UCSD-AML1 (cell line): Measurements from ENCODE around the gene BCAS1.

Source experiments
- DNase-seq: peaks from one replicate; lab custom pipeline; 2025; ENCODE audit not compliant: unreplicated experiment; lab: John Stamatoyannopoulos, UW

BCAS1 gene, protein sequence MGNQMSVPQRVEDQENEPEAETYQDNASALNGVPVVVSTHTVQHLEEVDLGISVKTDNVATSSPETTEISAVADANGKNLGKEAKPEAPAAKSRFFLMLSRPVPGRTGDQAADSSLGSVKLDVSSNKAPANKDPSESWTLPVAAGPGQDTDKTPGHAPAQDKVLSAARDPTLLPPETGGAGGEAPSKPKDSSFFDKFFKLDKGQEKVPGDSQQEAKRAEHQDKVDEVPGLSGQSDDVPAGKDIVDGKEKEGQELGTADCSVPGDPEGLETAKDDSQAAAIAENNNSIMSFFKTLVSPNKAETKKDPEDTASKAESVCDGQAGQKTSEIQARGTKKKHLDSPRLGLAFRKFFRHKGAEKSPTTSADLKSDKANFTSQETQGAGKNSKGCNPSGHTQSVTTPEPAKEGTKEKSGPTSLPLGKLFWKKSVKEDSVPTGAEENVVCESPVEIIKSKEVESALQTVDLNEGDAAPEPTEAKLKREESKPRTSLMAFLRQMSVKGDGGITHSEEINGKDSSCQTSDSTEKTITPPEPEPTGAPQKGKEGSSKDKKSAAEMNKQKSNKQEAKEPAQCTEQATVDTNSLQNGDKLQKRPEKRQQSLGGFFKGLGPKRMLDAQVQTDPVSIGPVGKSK

DNA sequence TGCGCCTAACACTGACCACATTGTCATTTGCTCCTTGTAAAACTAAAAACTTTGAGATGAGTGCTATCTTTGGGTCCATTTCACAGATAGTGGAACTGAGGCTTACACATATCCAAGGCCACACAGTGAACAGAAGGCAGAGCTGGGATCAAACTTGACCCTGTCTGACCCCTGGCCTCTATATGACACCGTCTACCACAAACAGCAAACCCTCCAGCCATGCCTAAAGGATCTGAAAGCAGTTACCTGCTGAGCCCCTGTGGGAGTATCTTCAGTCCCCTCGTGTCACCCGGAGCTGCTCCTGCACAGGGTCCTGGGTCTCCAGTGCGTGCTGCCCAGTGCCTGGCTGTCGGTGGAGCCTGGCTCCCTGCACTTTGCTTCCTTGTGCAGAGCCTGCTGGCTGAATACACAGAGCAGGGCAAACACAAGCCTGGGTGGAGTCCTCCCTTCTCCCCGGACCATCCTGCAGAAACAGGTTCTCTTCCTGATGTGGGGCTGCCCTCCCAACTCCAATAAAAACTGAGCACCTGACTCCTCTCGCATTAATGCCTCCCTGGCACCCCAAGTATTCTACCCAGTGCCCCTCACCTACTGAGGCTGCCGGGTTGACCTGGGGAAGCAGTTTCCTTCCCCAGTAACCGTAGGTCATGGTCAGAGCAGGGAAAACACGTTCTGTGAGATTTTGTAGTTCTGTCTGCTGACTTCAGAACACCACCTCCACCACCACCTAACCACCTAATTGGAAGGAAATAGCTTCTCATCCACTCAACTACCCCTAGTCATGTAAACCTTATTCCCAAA lies at the start of gene BCAS1:
Gene BCAS1, minus strand, starts transcription at position 408 of the 801 bp plus-strand sequence. CDS start 11,876 bp downstream, outside the sequence.
- no peak for DNase-seq

DNA sequence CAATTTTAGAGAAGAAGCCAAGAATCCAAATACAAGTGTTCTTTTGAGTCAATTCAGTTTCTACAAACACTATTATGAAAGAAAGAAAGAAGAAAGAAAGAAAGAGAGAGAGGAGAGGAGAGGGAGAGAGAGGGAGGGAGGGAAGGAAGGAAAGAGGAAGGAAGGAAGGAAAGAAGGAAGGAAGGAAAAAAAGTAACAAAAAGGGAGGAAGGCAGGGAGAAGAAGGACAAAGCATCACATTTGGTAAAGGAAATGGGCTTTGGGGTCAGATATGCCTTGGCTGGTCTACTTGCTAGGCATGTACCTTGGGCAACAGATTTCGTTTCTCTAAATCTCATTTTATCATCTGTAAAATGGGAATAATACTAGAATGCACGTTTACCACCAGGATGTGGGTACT lies 49.4 kb upstream of the BCAS1 start:
- DNase-seq: no peak

DNA sequence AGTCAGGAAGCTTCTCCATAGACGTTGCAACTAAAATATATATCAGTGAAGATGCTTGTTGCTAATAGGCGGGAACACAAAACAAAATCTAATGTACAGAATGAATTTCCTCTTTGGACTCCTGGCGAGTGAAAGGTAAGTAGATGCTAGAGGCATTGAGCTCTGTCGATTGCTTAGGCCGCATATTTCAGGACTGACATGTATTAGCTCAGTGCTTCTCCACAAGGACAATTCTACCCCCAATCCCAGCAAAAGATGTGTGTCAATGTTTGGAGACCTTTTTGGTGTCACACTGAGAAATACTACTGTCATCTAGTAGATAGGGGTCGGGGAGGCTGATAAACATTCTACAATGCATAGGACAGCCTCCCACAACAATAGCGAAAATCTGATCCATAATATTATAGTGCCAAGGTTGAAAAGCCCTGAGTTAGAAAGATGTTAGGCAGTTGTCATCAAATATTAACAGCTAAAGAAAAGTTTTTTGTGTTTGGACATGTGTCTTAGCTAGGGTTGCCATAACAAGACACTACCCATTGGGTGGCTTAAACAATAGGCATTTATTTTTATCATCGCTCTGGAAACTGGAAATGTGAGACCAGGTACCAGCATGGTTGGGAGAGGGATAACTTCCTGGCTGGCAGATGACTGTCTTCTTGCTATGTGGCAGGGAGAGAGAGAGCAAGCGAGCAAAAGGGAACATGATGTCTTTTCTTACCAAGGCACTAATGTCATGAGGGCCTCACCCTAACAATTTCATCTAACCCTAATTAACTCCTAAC lies 48.0 kb upstream of the BCAS1 start:
- DNase-seq: no peak

DNA sequence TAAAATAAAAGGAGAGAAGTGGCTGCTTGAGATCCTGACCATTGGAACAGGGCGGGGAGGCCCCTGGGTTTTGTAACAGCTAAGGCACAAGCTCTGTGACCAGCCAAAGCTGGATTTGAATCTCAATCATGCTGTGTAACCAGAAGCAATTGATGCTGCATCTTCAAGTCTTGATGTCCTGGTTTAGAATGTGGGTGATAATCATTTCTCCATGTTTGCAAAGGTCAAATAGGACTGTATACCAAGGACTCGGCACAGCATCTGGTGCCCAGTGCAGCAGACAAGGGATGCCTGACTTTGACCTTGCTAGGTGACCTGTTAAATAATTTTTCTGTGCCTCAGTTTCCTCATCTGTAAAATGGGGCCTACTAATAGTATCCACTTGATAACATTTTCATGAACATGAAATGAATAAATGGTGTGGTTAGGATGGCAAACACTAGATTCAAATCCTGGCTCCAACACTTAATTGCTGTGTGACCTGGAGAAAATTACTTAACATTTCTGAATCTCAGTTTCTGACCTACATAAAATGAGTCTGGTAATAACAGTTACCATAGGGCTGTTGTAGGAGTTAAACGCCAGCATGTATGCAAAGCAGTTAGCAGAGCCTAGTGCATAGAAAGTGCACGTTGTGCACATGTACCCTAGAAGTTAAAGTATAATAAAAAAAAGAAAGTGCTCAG lies 46.3 kb upstream of the BCAS1 start:
- DNase-seq: no peak

DNA sequence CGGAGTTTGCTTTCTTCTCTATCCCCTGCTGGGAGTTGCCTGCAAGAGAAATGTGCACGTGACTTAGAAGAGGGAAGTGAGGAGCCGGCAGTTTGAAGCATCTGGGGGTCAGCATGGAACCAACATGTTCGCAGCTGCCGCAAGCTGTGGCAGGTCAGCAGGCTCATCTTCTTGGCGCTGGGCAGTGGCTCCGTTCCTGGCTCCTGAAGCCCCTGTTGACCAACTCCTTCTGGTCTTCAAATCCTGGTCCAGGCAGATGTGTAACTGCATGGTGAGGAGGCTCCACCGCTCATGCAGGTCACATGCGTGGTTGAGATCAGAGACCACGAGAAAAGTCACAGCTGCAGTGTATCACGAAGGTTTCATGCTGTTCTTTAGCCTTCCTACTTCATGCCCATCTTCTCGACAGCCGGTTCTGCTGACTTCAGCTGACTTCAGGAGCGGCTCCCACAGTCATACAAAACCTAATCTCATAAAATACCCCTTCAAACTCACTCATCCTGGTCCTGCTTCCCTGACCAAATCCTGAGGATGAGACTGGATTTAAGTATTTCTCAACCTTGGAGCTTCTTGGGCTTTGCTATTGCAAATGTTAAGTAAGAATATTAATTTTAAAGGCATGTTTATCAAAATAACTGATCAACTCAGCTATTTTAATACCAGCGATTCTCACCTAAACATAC lies 44.9 kb upstream of the BCAS1 start:
- no peak for DNase-seq

DNA sequence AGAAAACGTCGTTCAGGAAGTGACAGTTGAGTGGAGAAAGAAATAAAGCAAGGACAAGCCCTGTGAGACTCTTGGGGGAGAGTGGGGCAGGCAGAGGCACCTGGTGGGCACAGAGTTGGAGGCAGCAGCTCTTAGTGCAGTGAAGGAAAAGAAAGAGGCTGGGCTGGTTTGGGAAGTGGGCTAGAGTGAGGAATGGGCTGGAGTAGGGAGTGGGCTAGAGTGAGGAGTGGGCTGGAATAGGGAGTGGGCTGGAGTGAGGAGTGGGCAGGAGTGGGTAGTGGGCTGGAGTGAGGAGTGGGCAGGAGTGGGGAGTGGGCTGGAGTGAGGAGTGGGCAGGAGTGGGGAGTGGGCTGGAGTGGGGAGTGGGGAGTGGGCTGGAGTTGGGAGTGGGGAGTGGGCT lies 43.7 kb upstream of the BCAS1 start:
- DNase-seq: no peak

DNA sequence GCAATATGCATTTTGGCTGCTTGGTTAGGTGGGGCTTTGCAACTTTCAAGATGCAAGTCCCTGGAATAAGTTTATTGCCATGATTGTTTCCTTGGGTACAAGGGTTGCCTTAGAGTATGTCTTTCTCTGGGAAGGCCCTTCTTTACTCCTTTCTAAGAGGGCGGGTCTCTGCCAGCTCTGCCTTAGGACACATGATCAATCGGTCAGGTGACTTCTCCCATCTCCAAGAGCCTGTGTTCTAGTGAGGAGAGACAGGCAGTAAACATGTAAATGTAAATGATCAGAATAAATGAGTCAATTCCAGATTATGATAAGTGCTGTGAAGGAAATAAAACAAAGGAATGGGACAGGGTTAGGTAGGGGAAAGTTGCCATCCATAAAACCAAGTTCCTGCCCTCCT lies 43.2 kb upstream of the BCAS1 start:
- DNase-seq: no peak

DNA sequence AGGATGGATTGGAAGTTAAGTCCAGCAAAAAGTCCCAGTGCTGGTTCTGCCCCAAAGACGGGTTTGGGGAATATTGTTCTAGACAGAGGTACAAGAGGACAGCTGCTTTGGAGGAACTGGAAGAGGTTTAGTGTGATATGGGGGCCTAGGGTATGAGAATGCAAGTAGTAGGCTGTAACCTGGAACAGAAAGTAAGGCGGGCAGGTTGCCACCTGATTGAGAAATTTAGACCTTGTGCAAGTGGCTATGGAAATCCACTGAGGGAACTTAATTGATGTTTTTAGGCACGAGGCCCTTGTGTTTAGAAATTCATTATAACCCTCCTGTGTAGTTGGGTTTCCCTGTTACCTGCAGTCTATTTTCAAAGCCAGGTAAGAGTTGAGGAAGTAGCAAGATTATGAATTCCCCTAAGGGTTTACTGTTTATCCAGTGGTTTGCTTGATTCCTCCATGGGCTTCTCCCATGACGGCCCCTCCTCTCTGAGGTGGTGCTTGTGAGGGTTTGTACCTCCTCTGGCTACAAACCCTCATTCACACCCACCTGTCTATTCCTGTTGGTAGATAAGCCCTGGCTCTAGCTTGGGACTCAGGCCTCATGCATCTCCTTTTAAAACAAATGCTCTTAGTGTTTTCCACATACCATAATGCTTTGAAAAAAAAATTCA lies 42.0 kb upstream of the BCAS1 start:
- no peak for DNase-seq

DNA sequence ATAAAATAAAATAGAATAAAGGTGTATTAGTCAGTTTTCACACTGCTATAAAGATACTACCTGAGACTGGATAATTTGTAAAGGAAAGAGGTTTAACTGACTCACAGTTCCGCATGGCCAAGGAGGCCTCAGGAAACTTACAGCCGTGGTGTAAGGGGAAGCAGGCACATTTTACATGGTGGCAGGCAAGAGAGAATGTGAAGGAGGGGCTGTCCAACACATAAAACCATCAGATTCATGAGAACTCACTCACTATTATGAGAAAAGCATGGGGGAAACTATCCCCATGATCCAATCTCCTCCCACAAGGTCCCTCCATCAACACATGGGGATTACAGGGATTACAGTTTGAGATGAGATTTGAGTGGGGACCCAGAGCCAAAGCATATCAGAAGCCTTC lies 41.1 kb upstream of the BCAS1 start:
- DNase-seq: no peak

DNA sequence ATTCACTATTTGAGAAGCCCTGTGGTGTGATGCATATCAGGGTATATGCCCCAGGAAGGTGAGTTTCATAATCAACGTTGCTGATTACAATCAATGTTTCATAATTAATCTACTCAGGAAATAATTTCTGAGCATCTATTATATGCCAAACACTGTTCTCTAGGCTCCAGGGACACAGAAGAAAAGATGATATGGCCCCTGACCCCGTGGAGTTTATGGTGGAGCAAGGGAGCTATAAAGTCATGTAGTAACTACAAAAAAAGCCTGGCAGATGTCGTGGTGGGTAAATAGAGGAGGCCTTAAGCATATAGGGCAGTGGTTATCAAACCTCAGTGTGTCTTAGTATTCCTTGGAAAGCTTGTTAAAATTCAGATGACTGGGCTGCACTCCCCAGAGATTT lies 40.1 kb upstream of the BCAS1 start:
- no peak for DNase-seq

DNA sequence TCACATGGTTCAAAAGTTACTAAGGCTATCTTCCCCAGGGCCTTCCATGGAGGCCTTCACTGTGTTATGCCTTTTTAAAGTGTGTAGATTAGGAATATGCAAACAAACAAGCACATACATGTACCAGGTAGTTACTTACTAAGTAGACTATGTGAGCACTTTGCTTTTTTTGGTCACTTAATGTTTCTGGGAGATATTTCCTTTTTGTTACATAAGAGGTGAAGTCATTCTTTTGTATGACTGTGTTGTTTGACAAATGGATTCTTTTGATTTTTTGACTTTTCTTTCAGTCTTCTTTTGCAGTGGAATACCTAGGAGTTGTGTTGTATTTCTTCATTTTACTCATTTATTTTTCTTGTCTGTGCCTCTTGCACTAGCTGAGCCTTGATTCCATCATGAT lies 39.6 kb upstream of the BCAS1 start:
- no peak for DNase-seq

DNA sequence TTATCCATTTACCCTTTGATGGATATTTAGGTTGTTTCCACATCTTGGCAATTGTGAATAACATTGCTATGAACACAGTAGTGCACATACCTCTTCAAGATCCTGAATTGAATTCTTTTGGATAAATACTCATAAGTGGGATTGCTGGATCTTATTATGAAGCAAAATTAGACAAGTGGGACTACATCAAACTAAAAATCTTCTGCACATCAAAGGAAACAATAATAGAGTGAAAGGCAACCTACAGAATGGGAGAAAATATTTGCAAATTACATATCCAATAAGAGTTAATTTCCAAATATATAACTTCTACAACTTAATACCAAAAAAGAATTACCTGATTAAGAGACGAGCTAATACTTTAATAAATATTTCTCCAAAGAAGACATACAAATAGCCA lies 38.4 kb upstream of the BCAS1 start:
- DNase-seq: no peak

DNA sequence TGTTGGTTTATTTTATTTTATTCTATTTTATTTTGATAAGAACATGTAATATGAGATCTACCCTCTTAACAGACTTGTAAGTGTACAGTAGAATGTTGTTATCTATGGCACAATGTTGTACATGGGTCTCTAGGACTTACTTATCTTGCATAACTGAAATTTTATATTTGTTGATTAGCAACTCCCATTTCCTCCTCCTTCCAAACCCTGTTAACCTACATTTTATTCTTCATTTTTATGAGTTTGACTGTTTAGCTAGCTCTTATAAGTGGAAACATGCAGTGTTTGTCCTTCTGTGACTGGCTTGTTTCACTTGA lies 37.9 kb upstream of the BCAS1 start:
- DNase-seq: no peak

DNA sequence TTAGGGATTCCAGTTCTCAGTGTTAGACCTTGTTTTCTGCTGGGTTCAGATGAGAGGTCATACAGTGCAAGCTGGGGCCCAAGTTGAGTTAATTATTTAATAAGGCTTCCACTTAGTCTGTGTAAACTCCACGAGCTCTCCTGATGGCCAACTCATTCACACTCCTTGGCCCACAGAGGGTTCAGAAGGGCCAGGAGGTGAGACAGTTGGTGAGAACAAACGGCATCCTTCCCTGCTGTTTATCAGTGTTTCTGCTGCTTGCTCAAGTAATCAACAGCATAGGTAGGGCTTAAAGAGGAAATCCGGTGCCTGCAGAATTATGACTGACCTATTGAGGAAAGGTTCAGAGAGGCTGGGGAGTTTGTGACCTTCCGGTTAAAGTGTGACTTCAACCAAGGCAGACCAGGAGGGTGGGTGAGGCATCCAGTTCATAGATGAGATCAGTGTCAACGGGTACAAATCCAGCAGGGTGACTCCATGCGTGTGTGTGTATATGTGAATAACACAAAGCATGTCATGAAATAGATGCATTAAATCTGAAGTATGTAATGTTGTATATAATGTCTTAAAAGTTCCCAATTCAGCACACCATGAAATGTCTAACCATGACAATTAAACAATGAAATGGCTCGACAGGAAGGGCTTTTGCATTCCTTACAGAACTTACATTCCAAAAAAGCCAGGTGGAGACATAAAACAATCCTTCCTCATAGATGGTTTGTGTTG lies 37.4 kb upstream of the BCAS1 start:
- DNase-seq: no peak

DNA sequence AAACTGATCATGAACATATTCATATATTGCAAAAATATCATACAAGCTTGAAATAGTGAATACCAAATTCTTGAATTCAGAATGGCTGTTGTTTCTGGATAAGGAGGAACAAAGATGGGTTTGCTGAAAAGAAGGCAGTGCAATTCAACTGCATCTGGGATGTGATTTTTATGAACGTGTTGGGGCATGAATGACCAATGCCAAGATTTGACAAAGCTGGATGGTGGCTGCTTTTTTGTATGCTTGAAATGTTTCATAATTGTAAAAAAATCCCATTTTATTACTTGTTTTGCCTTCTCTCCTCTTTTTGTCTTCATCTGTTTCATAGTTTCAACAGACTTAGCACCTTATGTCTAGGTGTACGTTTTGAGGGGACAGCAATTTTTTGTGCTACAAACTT lies 36.8 kb upstream of the BCAS1 start:
- DNase-seq: no peak

DNA sequence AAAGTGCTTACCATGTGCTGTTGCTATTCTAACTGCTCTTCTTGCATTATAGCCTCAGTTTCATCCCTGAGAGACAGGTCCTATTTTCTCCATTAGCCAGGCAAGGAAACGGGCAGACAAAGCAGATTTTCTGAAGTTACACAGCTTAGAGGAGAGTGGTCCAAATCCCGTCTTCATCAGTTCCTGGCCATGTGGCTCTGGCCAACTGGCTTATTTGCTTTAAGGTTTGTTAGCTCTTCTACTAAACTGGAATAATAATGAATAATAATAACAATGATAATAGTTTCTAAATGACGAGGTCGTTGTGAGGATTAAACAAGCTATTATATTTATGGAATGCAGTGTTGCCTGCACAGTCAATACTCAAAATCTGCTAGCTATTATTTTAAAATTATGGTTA lies 35.8 kb upstream of the BCAS1 start:
- no peak for DNase-seq

DNA sequence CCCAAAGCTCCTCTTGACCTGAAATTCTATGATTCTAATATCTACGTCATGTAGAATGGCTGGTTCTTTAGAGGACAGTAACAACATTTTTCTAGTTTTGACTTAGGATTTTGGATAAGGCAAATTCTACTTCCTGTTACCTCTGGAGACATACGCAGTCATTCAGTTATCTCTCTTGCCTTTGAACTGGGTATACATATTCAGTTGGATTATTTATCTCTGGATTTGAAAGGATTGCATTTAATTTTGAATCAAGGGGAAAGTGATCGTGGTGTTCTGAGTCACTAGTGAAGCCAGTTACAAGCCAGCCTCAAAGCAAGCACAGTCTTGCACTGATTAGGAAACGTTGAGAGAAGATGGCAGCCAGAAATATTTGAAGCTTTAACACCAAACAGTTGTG lies 35.3 kb upstream of the BCAS1 start:
- no peak for DNase-seq

DNA sequence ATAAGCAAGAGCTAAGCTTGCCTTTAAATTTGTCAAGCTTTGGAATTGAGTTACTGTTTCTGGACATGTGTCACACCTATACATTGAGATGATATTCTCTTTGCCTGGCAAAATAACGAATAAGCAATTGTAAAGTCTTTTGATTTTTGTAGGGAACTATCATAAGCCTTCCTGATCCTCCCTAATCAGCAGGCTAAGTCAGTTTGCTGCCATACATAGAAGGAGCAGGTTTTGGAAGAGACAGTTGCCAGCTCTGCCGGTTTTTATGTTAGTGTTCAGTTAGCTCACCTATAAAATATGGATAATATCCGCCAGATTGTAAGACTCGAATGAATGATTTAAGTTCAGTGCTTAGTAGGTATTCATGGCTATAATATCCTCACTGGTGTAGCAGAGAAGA lies 34.4 kb upstream of the BCAS1 start:
- DNase-seq: no peak
